ENCODE data around the gene AFAP1L1. TPM values are rescaled to one million over a fixed set of nuclear protein-coding genes. Genes with fewer than 3 reads are reported as not detected.
A peak's percentile ranks its signal among the peaks of the same experiment; 100 is the strongest.

Gene AFAP1L1
- total and polyA plus RNA-seq, 2 of the 13 experiments (the other 11 are each of a cell fraction or from before 2014, with no cell fraction given), result 0.38 to 1.0 TPM

- 0 out of 2 replicates have a peak, but pooled peaks have one; percentile 58 for TF ChIP-seq ZBTB42 (CRISPR knock-in tag; IDR thresholded peaks at IDR 0.05)
- peak; percentile 34 for TF ChIP-seq IRF9 (CRISPR knock-in tag; IDR thresholded peaks at IDR 0.05; ENCODE audit: borderline replicate concordance)
- TF ChIP-seq HOXA3 (CRISPR knock-in tag; IDR thresholded peaks at IDR 0.05), result peak; percentile 90
- no peak; the same call in none of the 2 replicates for TF ChIP-seq HNF1B (CRISPR knock-in tag; IDR thresholded peaks at IDR 0.05)
- no peak for TF ChIP-seq STAT5B (CRISPR knock-in tag; IDR thresholded peaks at IDR 0.05)
- peak; percentile 47 for TF ChIP-seq SATB2 (CRISPR knock-in tag; IDR thresholded peaks at IDR 0.05)
- TF ChIP-seq FOXA3 (CRISPR knock-in tag; IDR thresholded peaks at IDR 0.05), result no peak; the same call in 1 of the 2 replicates
- TF ChIP-seq KDM5B (CRISPR knock-in tag; IDR thresholded peaks at IDR 0.05; ENCODE audit: borderline replicate concordance), result peak; percentile 89; the same call in 1 of the 2 replicates
- TF ChIP-seq ZNF446 (CRISPR knock-in tag; IDR thresholded peaks at IDR 0.05), result peak; percentile 88; the same call in 1 of the 2 replicates
- TF ChIP-seq ZNF891 (CRISPR knock-in tag; IDR thresholded peaks at IDR 0.05), result peak; percentile 76; the same call in 1 of the 2 replicates
- TF ChIP-seq MTF2 (CRISPR knock-in tag; IDR thresholded peaks at IDR 0.05; ENCODE audit: borderline replicate concordance), result no peak; the same call in 1 of the 2 replicates
- TF ChIP-seq ATF3 (CRISPR knock-in tag; IDR thresholded peaks at IDR 0.05), result peak; percentile 9; the same call in 1 of the 2 replicates
- peak; percentile 39; the same call in 1 of the 2 replicates for TF ChIP-seq ETV6 (CRISPR knock-in tag; conservative IDR thresholded peaks at IDR 0.05)
- TF ChIP-seq ZMYM2 (CRISPR knock-in tag; IDR thresholded peaks at IDR 0.05), result peak; percentile 32; the same call in 1 of the 2 replicates
- peak; percentile 94 for TF ChIP-seq UBTF (CRISPR knock-in tag; IDR thresholded peaks at IDR 0.05)
- no peak for TF ChIP-seq TGIF2 (CRISPR knock-in tag; IDR thresholded peaks at IDR 0.05)
- peak; percentile 67; the same call in 1 of the 2 replicates for TF ChIP-seq SIN3A (IDR thresholded peaks at IDR 0.05; ENCODE audit: borderline replicate concordance, low read depth, low read length)
- no peak for TF ChIP-seq FOXO4 (CRISPR knock-in tag; conservative IDR thresholded peaks at IDR 0.05)
- TF ChIP-seq SRSF1 (optimal IDR thresholded peaks at IDR 0.05; ENCODE audit: low read depth, low read length), result peak; percentile 84
- TF ChIP-seq HES4 (CRISPR knock-in tag; IDR thresholded peaks at IDR 0.05; ENCODE audit: borderline replicate concordance), result peak; percentile 90; the same call in 1 of the 2 replicates
- TF ChIP-seq ZNF331 (CRISPR knock-in tag; IDR thresholded peaks at IDR 0.05), result no peak; the same call in 1 of the 2 replicates
- no peak for TF ChIP-seq SUZ12 (IDR thresholded peaks at IDR 0.05; ENCODE audit: low read depth, low read length)
- peak; percentile 57; the same call in 1 of the 2 replicates for TF ChIP-seq ZNF567 (CRISPR knock-in tag; IDR thresholded peaks at IDR 0.05; ENCODE audit: borderline replicate concordance)
- no peak for TF ChIP-seq ZNF24 (IDR thresholded peaks at IDR 0.05)
Observed at GRCh38 chr5:149345147-149345891, 73.7 kb downstream of the AFAP1L1 start, which contains the start of gene GRPEL2 (continued).

Data from HepG2 (cell line).